CD4-positive, alpha-beta T cell treated with Interferon alpha-2 for 1 hour (primary cell): ENCODE results near the gene APCDD1.

ENCODE experiments used
- DNase-seq, 2 donors: peaks; one replicate each; pipeline ENCODE4 v3.0.0-alpha.2; 2020 to 2022

APCDD1 gene

DNA sequence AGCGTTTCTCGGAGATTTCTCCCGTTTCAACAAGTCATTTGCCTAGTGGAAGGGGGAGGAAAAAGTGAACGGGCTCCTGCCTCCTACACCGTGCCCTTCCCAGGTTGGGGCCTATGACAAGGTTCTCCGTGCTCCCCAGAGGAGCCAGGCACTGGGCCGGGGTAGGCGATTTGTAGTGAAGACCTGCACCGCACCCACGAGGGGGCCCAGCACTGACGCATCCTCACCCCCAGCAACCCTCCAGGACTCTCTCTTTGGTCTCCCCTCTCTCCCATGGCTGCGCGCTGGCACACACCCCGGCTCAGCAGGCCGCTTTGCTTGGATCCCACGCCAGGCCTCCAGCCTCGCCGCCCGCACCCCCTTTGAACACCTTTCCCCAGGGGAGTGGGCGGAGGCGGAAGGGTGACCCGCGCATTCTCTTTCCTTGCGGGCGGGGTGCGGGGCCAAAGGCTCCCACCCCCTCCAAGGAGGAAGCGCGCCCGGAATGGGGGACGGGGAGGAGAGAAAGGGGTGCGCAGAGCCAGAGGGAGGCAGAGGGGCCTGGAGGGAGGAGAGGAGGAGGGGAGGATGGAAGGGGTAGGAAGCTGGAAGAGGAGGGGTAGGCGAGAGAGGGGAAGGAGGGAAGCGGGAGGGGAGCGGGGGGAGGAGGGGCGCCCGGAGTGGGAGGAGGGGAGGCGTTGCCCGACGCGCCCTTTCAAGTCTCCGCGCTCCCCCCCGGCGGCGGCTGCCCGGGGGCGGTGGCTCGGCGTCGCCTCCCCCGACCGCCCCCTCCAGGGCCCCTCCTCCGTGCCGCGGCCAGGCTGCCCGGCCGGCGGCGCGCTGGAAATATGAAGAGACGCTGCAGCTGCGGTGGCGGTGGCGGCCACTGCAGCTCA lies at the start of gene APCDD1:
Gene APCDD1, plus strand, starts transcription at position 830 of the 875 bp plus-strand sequence. CDS start 347 bp downstream, outside the sequence.
- no peak for DNase-seq

DNA sequence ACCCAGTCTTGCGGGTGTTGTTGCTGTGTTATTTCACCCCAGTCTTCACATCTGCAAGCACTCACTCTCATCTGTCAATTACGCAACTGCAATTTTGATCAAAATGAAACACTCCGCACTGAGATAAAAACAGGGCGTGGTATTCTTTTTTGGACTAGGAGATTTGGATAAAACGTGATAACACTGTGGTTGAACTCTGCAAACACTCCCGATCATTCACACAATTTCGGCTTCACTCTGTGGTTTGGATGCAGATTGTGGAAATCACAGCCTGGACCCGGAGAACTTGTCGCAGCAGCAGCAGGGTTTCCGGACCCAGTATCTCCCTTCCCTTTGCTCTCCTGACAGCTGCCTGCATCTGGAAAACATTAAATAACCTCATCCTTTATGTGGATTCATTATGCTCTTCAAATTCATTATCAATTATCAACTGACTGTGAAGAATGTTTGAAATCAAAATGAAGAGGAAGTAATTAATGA lies 49.4 kb upstream of the APCDD1 start:
- no peak for DNase-seq

DNA sequence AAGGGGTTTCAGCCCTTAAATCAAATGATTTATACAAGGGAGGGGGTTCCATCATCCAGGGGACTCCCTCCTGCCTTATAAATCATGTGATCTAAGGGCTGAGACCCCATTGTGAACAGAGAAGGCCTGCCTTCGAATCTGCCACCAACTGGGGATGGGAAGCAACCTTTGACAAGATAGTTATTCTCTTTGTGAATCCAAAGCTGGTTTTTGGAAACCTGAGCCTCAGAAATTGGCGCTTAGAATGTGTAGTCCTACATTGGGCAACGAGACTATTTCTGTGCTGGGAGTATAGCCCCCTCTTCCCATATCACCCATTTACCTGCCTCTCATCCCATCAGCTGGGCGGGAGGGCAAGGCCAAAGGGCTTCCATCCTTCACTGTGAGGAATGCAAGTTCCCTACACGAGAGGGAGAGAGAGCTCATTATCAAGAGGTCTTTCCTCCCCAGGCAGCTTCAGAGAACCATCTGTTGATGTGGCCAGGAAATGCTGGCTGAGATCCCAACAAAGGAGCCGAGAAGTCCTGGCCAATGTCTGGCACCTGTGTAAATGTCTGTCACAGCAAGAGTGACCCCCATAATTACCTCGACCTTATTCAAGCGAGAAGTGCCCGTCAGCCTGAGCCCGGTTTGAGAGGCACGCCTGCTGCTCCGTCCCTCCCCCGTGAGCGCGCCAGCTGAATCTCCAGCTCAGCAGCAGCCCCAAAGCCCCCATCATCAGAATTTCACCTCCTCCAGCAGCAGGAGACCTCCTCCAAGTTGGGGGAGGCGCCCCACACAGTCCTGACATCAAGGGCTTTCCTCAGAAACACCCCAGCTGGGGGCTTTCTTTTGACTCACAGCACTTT lies 48.4 kb upstream of the APCDD1 start:
- DNase-seq = no peak

DNA sequence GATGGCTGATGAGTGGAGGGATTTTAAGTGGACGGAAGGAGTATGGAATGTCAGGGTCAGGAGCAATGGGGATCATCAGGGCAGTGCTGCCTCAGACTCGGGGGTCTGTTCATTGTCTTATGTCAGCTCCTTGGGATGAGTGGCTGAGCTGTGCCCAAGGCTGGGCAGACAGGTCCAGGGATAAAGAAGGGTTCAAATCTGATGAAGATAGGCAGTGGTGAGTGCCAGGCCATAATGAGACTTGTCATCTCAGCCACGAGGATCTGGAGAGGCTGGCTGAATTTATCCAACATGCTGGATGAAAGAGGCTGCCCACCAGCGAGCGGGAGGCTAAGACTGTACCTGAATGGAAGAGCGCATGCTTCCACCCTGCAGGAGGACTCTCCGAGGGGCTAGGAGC lies 46.3 kb upstream of the APCDD1 start:
- no peak for DNase-seq

DNA sequence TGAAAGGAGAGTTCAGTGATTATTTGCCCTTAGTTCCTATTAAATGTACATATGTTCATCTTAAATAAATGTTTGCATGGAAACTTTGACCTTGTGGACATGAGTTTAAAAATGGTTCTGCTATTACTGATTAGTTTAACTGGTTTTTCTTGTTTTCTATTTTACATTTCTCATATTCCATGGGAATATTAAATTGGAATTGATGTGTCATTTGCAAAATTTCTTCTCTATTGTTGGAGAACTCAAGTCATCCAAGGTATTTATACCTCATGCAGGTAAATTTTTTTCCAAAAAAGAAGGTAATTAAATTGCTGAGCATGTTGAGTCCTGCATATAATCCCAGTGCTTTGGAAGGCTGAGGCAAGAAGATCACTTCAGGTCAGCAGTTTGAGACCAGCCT lies 45.4 kb upstream of the APCDD1 start:
- no peak for DNase-seq

DNA sequence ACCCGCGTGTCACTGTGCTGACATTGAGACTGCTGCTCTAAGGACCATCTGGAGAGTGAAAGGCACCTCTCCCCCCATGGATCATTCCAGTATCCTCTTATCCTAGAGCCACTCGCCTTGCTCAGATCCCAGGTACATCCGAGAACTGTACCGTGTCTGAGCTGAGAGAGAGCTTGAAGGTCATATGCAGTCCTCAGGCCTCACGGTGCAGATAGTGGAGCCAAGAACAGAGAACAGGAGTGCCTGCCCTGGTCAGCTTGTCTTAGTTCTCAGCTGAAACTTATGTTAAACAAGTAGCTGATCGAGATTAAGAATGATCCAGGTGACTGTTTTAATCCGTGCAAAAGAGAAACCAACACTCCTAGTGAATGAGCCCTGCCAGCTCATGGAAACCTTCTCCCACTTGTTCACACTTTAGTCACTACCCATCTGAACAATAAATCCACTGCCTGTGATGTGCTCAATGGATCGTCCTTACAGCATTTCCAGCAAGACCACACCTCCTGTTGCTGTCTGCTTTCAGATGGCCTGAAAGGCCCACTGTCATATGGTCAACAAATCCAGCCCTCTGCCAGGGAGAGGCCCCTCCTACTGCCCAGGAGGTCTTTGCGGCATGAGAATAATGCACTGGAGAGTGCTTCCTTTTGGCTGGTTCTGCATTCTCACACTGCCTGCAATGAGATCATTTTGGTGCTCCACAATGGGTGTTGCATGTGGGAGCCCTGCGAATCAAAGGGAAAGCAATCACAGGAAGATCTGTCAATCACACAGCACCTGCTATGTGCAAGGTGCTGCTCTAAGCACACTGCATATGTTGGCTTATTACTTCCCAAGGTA lies 43.7 kb upstream of the APCDD1 start:
- DNase-seq = no peak

DNA sequence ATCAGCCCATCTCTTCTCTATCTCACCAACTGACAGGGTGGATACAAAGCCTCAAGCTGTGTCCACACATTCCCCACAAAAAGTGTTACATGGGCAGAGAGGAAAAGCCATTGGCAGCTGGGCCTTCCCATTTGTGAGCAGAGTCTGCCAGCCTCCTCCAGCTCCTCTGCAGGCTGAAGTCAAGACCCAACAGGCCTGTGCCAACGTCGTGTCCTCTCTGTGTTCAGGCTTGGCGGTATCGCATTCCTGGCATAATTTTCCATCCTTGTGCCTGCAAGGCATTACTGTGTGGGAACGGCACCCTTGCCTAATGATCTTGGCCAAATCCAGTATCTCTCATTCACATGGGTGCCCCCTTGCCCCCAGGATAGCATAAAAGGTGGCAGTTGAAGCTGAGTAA lies 41.5 kb upstream of the APCDD1 start:
- no peak for DNase-seq

DNA sequence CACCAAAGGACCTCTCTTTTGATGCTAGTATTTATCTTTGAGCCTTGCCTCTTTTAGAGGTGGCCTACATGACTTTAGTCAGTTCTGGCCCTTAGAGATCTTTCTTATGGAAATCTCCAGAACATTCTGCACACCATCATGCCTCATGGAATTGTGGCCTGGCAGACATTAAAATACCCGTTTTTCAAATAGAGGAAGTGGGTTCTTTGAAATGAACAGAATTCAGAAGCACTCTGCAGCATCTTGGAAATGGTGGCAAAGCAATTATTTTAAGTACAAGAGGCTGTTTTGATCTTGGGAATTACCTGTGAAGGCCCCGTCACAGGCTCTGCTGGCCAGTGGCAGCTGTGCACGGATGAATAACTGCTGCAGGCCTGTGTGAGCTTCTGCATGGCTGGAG lies 40.7 kb upstream of the APCDD1 start:
- no peak for DNase-seq

DNA sequence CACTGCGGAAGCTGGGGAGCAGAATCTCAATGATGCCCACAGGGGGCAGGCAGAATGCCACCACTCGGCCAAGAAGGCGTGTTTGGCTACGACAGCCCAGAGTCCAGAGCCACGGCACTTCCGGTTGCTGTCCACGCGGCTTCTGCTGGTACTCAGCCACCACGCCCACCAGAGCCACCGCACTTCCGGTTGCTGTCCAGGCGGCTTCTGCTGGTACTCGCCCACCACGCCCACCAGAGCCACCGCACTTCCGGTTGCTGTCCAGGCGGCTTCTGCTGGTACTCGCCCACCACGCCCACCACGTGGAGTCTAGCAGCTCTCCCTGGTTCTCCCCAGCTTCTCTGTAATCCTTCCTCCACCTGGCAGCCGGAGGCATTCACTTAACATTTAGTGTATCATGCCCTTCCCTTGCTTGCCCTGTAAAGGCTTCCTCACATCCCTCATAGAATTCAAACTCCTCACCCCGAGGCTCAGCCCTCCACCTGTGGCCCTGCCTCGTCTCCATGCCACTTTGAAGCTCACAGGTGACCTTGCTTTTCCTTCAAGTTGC lies 40.1 kb upstream of the APCDD1 start:
- DNase-seq = no peak

DNA sequence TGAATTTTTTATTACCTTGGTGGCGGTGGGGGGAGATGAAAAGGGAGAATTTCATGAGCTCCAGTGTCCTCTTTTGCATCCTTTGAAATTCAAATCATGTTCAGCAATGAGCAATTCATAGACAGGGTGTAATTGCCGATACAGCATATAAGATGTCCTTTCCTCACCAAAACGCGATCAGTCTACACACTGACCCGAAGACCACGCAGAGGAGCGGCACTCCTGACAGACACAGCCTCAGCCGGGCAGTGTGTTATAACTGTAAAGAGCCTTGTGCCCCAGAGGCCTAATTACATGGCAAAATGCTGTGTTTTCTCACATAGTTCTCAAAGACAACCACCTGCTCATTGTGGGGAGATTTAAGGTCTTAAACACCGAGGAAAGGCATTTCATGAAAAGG lies 38.4 kb upstream of the APCDD1 start:
- no peak for DNase-seq

DNA sequence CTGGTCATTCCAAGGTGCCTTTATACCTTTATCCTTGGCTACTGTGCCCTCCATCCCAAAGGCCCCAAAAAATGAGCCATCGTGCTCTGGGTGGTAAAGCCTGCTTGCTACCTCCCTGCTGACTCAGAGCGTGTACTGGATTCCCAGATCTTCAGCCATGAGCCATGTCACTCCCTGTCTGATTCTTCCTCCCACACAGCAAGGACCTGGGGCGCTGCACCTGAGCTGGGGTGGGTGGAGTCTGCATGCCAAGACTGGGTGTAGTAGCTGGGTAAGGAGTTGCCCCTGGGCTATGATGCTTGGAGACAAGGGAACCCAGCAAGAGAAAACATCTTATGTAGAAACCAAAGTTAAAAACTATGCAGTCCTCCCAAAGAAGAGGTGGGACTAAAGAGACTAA lies 37.2 kb upstream of the APCDD1 start:
- no peak for DNase-seq

DNA sequence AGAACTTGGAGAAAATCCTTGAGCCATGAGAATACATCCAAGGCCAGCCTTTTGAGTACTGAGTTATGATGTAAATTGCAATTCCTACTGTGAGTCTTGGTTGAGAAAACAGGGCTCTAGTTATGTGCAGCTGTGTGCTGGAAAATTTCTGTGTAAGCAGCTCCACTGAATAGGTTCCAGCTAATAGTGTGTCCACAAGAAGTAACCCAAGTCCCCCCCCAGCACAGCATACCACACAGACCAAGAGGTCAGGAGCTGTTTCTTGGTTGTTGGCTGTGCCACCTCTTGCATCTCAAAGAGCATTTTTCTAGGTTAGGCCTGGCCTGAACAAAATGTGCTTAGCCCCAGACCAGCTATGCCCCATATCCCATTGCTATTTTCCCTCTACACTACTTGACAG lies 36.8 kb upstream of the APCDD1 start:
- DNase-seq = no peak

DNA sequence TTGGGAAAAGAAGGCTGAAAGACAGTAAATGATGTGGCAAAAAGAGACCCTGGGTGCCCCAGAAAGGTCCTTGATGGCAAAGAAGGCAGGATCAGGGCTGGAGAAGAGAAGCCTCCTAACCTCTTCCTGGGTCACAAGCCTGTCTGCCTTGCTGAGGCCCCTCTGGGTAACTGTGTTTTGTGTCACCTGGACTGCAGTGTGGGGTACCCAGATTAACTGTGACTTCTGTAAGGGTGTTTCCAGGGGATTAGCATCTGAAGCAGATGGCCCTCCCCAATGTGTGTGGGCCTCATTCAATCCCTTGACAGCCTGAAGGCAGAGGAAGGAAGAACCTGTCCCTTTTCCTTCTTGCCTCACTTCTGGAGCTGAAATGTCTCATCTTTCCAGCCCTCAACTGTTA lies 35.6 kb upstream of the APCDD1 start:
- DNase-seq = no peak

DNA sequence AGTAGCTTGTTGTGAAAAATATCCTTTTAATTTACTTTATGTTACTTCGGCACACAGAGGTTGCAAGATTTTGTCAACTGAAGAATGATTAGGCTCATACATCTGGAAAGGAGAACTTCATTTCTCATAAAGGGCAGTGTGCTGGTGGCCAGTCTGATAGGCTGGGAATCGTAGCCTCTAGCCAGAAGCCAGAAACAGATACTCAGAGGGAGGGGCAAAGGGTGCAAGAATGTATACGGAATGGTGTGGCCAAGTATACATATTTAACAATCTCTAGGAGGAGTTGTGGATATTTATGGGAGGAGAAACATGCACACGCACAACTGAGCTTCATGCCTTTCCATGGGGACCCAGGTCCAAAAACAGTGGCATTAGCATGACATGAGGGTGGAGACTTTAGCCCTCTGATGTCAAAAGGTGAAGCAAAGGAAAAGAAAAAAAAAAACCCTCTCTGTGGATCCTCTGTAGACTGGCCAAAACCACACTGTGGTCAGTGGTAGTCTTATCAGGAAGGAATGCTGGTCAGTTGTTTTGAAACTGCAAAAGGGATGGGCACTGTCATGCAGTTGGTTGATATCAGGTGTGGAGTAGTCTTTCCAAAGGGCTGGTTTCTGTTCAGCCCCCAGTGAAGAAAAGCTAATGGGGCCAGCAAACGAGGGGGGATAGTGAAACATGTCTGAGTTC lies 34.9 kb upstream of the APCDD1 start:
- DNase-seq = no peak

DNA sequence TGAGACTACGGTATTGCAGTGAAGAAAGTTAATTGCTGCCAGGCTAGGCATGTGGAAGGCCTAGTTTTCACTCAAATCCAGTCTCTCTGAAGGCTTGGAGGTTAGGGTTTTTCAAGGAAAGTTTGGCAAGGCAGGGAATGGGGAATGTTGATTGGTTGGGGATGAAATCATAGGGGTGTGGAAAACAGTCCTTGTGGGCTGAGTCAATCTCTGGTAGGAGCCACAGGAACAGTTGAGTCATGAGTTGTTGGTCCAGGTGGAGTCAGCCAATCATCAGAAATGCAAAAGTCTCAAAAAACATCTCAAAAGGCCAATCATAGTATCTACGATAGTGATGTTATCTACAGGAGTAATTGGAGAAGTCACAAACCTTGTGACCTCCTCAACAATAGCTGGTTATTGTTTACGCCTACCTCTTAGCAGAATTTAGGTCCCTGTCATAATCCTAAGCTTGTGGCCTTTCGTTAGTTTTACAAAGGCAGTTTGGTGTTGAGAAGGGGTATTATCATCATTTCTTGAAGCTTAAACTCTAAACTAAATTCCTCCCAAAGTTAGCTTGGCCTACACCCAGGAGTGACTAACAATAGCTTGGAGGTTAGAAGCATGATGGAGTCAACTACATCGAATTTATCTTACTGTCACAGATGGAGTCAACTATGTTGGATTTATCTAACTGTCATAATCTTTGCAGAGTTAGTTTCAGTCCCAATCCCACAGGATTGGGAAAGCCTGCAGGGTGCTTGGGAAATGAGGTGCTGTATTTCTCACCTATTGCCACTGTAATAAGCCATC lies 33.7 kb upstream of the APCDD1 start:
- no peak for DNase-seq

DNA sequence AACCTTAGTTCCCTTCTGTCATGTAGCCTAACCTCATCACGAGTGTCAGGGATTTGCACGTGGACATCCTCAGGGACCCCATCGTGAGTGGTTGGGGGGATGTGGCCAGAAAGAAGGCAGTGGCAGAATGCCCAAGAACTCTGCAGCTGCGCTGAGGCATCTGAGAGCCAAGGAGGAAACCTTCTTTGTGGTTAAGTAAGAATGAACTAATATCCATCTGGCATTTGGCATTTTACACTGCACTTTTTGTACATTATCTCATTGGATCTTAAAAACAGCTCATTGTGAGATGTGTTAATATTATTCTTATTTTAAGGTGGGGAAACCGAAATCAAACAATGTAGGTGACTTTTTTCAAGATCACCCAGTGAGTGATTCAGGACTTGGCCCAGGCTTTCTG lies 32.6 kb upstream of the APCDD1 start:
- no peak for DNase-seq

DNA sequence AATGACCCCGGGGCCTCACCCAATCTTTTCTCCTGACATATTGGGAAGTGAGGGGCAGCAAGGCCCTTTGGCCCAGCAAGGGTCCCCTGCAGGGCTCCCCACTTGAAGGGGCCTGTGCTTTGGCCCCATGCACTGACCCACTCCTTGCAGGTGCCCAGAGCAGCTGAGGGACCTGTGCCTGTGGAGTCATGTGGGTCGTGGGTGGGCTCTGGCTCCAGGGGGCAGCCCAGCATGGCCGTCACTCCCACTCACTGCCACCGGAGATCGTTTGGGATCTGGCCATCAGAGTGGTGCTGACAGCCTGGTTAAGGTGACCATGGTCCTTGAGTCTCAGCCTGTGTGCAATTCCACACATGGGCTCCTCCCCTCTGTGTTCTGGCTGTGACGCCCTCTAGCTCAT lies 31.7 kb upstream of the APCDD1 start:
- DNase-seq = no peak

DNA sequence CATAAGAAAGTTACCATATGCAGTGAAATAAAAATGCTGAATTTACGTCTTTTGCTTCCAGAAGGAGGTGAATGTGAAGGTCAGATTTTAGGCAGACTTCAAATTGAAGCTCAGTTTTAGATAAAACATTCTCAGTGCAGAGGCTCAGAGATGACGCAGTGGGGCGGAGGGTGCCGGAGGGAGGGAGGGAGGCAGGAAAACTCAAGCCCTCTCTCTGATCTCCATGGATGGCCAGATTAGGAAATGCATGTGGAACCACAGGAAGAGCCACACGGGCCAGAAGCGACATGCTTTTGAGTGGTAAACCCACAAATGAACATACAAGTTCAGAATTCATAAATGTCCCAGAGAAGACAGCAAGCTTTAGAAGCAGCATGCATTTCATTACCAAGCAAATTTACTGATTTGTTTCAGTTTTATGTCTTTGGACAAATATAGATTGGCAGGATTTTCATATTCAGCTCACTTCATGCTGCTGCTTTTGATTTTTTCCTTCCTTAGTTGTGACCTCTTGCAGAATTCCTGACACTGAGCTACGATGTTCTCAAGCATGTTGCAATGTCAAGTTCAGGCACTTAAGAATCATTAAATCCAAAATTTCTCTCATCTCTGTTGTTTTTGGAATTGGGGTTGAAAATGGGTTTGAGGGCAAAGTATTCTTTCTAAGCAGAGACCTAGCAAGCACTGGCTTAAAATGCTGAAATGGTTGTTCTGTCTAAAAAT lies 29.7 kb upstream of the APCDD1 start:
- DNase-seq = no peak

DNA sequence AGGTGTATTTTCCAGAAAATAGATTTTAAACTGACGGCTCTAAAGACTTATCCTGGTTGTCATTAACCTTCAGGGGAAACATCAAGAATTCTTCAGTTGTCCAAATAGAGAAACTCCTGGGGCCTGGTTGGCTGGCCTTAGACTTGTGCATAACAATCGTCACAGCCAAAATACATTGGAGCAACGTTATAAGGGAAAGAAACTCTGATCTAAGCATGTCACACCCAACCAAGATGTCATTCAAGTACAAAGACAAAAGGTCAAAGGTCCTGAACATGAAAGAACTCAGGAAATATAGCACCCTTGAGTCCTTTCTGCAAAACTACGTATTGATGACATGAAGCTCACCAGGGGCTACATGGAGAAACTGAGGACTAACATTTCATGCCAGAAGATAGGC lies 23.8 kb upstream of the APCDD1 start:
- no peak for DNase-seq

DNA sequence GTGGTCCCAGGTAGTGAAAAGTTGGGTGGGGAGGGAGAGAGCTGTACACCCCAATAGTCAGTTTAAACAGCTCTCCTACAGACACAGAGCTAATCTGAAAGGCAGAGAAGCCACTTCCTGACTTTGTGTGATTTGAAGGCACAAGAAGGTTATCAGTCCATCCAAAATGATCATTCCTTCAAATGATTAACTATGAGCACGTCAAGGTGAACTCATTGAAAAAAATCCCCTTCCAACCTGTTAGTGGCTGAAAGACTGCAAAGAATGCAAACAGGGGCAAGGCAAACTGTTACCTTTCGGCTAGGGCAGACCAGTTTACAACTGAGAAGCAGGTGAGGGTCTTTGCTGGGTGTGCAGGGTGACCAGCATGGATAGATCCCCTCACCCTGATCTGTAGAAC lies 22.8 kb upstream of the APCDD1 start:
- DNase-seq = no peak

DNA sequence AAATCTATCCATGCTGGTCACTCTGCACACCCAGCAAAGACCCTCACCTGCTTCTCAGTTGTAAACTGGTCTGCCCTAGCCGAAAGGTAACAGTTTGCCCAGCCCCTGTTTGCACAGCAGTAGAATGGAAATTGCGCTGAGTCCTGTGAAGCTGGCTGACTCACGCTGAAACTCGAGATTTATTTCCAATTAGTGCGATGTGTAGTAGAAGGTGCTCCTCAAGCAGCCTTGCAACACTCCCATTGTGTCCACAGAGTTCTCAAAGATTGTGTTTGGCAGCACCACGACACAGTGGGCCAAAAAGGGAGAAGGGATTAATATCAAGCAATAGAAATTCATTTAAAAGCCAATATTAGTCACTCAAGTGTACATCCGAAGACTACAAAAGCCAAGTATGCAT lies 21.7 kb upstream of the APCDD1 start:
- no peak for DNase-seq
